H9 (cell line): ENCODE data around the gene UNC5B. TPM values are rescaled to one million over a fixed set of nuclear protein-coding genes. Genes with fewer than 3 reads are reported as not detected.

ENCODE experiments used
- DNase-seq: peaks from one replicate; pipeline ENCODE4 v3.0.0-alpha.2; 2017
- H2AFZ ChIP-seq: one replicate; pipeline ENCODE4 v1.6.1; 2013; ENCODE audit warnings: mild to moderate bottlenecking, low read length, control low read depth, moderate library complexity
- H2AK5ac ChIP-seq: 2 replicates; pipeline ENCODE4 v1.6.1; 2013; ENCODE audit warnings: low read length, control low read depth, mixed read lengths; ENCODE audit not compliant: insufficient read length
- H2BK120ac ChIP-seq: one replicate; pipeline ENCODE4 v1.6.1; 2013; ENCODE audit warnings: low read depth, mild to moderate bottlenecking, low read length, control low read depth, inconsistent platforms; ENCODE audit not compliant: poor library complexity, severe bottlenecking
- H2BK12ac ChIP-seq: 2 replicates; pipeline ENCODE4 v1.6.1; 2013; ENCODE audit warnings: low read length, control low read depth, mixed read lengths, low read depth; ENCODE audit not compliant: insufficient read length
- H2BK15ac ChIP-seq: 2 replicates; pipeline ENCODE4 v1.6.1; 2013; ENCODE audit warnings: low read depth, low read length, control low read depth
- H2BK20ac ChIP-seq: one replicate; pipeline ENCODE4 v1.6.1; 2013; ENCODE audit warnings: low read depth, mild to moderate bottlenecking, low read length, control low read depth, inconsistent platforms; ENCODE audit not compliant: poor library complexity, severe bottlenecking
- H2BK5ac ChIP-seq: 2 replicates; pipeline ENCODE4 v1.6.1; 2013; ENCODE audit warnings: low read length, control low read depth, mixed read lengths; ENCODE audit not compliant: insufficient read length
- H3K14ac ChIP-seq: 2 replicates; pipeline ENCODE4 v1.6.1; 2013; ENCODE audit warnings: low read length, control low read depth; ENCODE audit not compliant: insufficient read depth
- H3K18ac ChIP-seq: 2 replicates; pipeline ENCODE4 v1.6.1; 2013; ENCODE audit warnings: low read depth, mild to moderate bottlenecking, mixed read lengths, low read length, control low read depth; ENCODE audit not compliant: insufficient read length
- H3K23ac ChIP-seq: 2 replicates; pipeline ENCODE4 v1.6.1; 2013; ENCODE audit warnings: low read length, control low read depth, mixed read lengths, low read depth; ENCODE audit not compliant: insufficient read length
- H3K23me2 ChIP-seq: 2 replicates; pipeline ENCODE4 v1.6.1; 2013; ENCODE audit warnings: low read depth, mild to moderate bottlenecking, mixed read lengths, low read length, control low read depth; ENCODE audit not compliant: insufficient read length, poor library complexity, severe bottlenecking
- H3K27ac ChIP-seq: 2 replicates; pipeline ENCODE4 v1.5.1; 2013; ENCODE audit warnings: low read length, control low read depth, mixed read lengths, low read depth; ENCODE audit not compliant: insufficient read length
- H3K27me3 ChIP-seq: 2 replicates; pipeline ENCODE4 v1.6.1; 2013; ENCODE audit warnings: low read length, control low read depth, inconsistent platforms; ENCODE audit not compliant: insufficient read depth
- H3K4ac ChIP-seq: 2 replicates; pipeline ENCODE4 v1.6.1; 2013; ENCODE audit warnings: low read depth, mild to moderate bottlenecking, control low read depth, inconsistent platforms, low read length, moderate library complexity
- H3K4me1 ChIP-seq: 2 replicates; pipeline ENCODE4 v1.6.1; 2013; ENCODE audit warnings: low read length, control low read depth, inconsistent platforms; ENCODE audit not compliant: insufficient read depth
- H3K4me2 ChIP-seq: 2 replicates; pipeline ENCODE4 v1.6.1; 2013; ENCODE audit warnings: low read length, control low read depth, mixed read lengths; ENCODE audit not compliant: insufficient read length, insufficient read depth
- H3K56ac ChIP-seq: 2 replicates; pipeline ENCODE4 v1.6.1; 2013; ENCODE audit warnings: low read depth, mild to moderate bottlenecking, mixed read lengths, low read length, control low read depth; ENCODE audit not compliant: insufficient read length
- H3K79me1 ChIP-seq: 2 replicates; pipeline ENCODE4 v1.6.1; 2013; ENCODE audit warnings: low read depth, mild to moderate bottlenecking, moderate library complexity, low read length, control low read depth, inconsistent platforms; ENCODE audit not compliant: insufficient read depth, poor library complexity, severe bottlenecking
- H3K79me2 ChIP-seq: 2 replicates; pipeline ENCODE4 v1.6.1; 2013; ENCODE audit warnings: low read length, control low read depth, inconsistent platforms; ENCODE audit not compliant: insufficient read depth
- H3K9ac ChIP-seq: 2 replicates; pipeline ENCODE4 v1.6.1; 2013; ENCODE audit warnings: low read length, control low read depth, mixed read lengths; ENCODE audit not compliant: insufficient read length; ENCODE audit errors: extremely low read depth
- H3K9me3 ChIP-seq: one replicate; pipeline ENCODE4 v1.6.1; 2013; ENCODE audit warnings: low read depth, low read length, inconsistent platforms; ENCODE audit not compliant: control insufficient read depth
- H3T11ph ChIP-seq: one replicate; pipeline ENCODE4 v1.6.1; 2013; ENCODE audit warnings: mild to moderate bottlenecking, low read length, control low read depth, inconsistent platforms
- H4K20me1 ChIP-seq: one replicate; pipeline ENCODE4 v1.6.1; 2013; ENCODE audit not compliant: control insufficient read depth, insufficient read length, insufficient read depth
- H4K5ac ChIP-seq: 2 replicates; pipeline ENCODE4 v1.6.1; 2013; ENCODE audit warnings: low read depth, mild to moderate bottlenecking, mixed read lengths, low read length, control low read depth; ENCODE audit not compliant: insufficient read length
- H4K8ac ChIP-seq: replicated peaks from 2 replicates; pipeline ENCODE4 v1.6.1; 2013; ENCODE audit warnings: low read length, control low read depth, mixed read lengths, low read depth; ENCODE audit not compliant: insufficient read length
- H4K91ac ChIP-seq: 2 replicates; pipeline ENCODE4 v1.6.1; 2013; ENCODE audit warnings: low read depth, mild to moderate bottlenecking, moderate library complexity, mixed read lengths, low read length, control low read depth; ENCODE audit not compliant: insufficient read length
- H3K27ac Mint-ChIP-seq, 3 experiments: 2 replicates in 2 of 3; 3 replicates in 1 of 3; pipeline ENCODE4 v1.8.0; 2020 to 2021; ENCODE audit warnings: mixed read lengths in 3 of 3, mild to moderate bottlenecking in 1 of 3, moderate library complexity in 1 of 3
- H3K27me3 Mint-ChIP-seq: 2 replicates; pipeline ENCODE4 v1.8.0; 2021; ENCODE audit warnings: low read depth, mild to moderate bottlenecking, moderate library complexity, mixed read lengths
- H3K36me3 Mint-ChIP-seq, 3 experiments: 2 replicates in 2 of 3; 3 replicates in 1 of 3; pipeline ENCODE4 v1.8.0; 2020 to 2021; ENCODE audit warnings: low read depth in 3 of 3, mixed read lengths in 3 of 3; ENCODE audit not compliant: insufficient read depth in 1 of 3
- H3K4me1 Mint-ChIP-seq, 2 experiments: 2 replicates each; pipeline ENCODE4 v1.8.0; 2020; ENCODE audit warnings: mixed read lengths in 2 of 2
- H3K4me3 Mint-ChIP-seq, 2 experiments: 2 replicates in 1 of 2; 3 replicates in 1 of 2; pipeline ENCODE4 v1.8.0; 2020 to 2021; ENCODE audit warnings: mild to moderate bottlenecking in 2 of 2, mixed read lengths in 2 of 2, moderate library complexity in 1 of 2
- H3K9me3 Mint-ChIP-seq, 2 experiments: 2 replicates in 1 of 2; 3 replicates in 1 of 2; pipeline ENCODE4 v1.8.0; 2020; ENCODE audit warnings: mild to moderate bottlenecking in 2 of 2, mixed read lengths in 2 of 2, moderate library complexity in 1 of 2
- CTCF ChIP-seq: fragments of 200-600 bp; sonication (generic); conservative IDR thresholded peaks from 3 replicates; pipeline ENCODE4 v1.8.0; 2021; ENCODE audit warnings: antibody characterized with exemption, mild to moderate bottlenecking
- WGBS: extraction: QIAGEN DNeasy Blood & Tissue Kit; methylation state at CpG from one replicate; pipeline ENCODE4 v1.1.7; 2013; ENCODE audit warnings: missing lambda C conversion rate, low lambda C conversion rate, mixed read lengths; ENCODE audit not compliant: insufficient read length; ENCODE audit errors: extremely low coverage; 5-methylcytosine and 5-hydroxymethylcytosine counted together
- total RNA-seq: library from RNA; stranded (reverse); gene quantifications from 2 replicates; pipeline ENCODE4 v1.2.1, GENCODE V29; 2021

Gene UNC5B
- total RNA-seq, 1 experiment from 2014 or later = 28.4 TPM

- no peak for DNase-seq
- Mint-ChIP-seq H3K27ac (no peak overlapping the region; a peak in 2 of 7 replicates), H3K27me3 (peaks cover 48% of the 10 kb centered on the region), H3K9me3 (no peaks in the 10 kb centered on the region; a peak in 1 of 5 replicates), H3K4me1 (peaks cover 33 to 38% of the 10 kb centered on the region in 2 experiments), H3K36me3 (no peaks in the 10 kb centered on the region), H3K4me3 (no peak overlapping the region)
- no peak for TF ChIP-seq CTCF
- Histone ChIP-seq H4K5ac (no peak overlapping the region), H2BK5ac (no peak overlapping the region), H3K4me1 (no peaks in the 10 kb centered on the region; the same call in none of the 2 replicates), H3K14ac (no peak overlapping the region), H2BK20ac (no peak overlapping the region), H3K4me2 (no peak overlapping the region), H3K23ac (no peak overlapping the region), H3K56ac (no peak overlapping the region), H2AFZ (no peak overlapping the region), H3K79me2 (no peaks in the 10 kb centered on the region), H3K79me1 (no peaks in the 10 kb centered on the region), H3K9ac (no peak overlapping the region), H3K4ac (no peak overlapping the region), H4K8ac (no peak overlapping the region), H3K23me2 (peaks cover 4% of the 10 kb centered on the region), H3K27me3 (peaks cover 14% of the 10 kb centered on the region; the same call in 1 of the 2 replicates), H4K91ac (no peak overlapping the region), H3K18ac (no peak overlapping the region), H3K9me3 (no peaks in the 10 kb centered on the region), H2BK12ac (no peak overlapping the region), H2BK120ac (no peak overlapping the region), H2AK5ac (no peak overlapping the region), H3T11ph (no peak overlapping the region), H2BK15ac (no peak overlapping the region), H4K20me1 (no peaks in the 10 kb centered on the region), H3K27ac (no peak overlapping the region)
- WGBS = no CpG with 5 or more reads among the region's 1 CpG
Observed at GRCh38 chr10:71206911-71207310, 5.5 kb upstream of the UNC5B start.
